Measurements from ENCODE around the gene FLRT1.

GRCh38 chr11:64056861-64057260, 21.1 kb downstream of the FLRT1 start:
- TF ChIP-seq, protein P1, sequence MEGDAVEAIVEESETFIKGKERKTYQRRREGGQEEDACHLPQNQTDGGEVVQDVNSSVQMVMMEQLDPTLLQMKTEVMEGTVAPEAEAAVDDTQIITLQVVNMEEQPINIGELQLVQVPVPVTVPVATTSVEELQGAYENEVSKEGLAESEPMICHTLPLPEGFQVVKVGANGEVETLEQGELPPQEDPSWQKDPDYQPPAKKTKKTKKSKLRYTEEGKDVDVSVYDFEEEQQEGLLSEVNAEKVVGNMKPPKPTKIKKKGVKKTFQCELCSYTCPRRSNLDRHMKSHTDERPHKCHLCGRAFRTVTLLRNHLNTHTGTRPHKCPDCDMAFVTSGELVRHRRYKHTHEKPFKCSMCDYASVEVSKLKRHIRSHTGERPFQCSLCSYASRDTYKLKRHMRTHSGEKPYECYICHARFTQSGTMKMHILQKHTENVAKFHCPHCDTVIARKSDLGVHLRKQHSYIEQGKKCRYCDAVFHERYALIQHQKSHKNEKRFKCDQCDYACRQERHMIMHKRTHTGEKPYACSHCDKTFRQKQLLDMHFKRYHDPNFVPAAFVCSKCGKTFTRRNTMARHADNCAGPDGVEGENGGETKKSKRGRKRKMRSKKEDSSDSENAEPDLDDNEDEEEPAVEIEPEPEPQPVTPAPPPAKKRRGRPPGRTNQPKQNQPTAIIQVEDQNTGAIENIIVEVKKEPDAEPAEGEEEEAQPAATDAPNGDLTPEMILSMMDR (CRISPR knock-in tag; IDR thresholded peaks at IDR 0.05) = no peak
- TF ChIP-seq ZFP37 (CRISPR knock-in tag; IDR thresholded peaks at IDR 0.05; ENCODE audit: borderline replicate concordance) (no peak), ZNF678 (CRISPR knock-in tag; IDR thresholded peaks at IDR 0.05) (no peak), POLR2AphosphoS5 (IDR thresholded peaks at IDR 0.05; ENCODE audit: low read depth, low read length) (no peak), KLF12 (CRISPR knock-in tag; IDR thresholded peaks at IDR 0.05; ENCODE audit: borderline replicate concordance) (no peak), HDAC2 (CRISPR knock-in tag; IDR thresholded peaks at IDR 0.05) (no peak), ARNT (IDR thresholded peaks at IDR 0.05) (no peak), JUN (CRISPR knock-in tag; IDR thresholded peaks at IDR 0.05) (no peak), FOXP1 (IDR thresholded peaks at IDR 0.05) (no peak), FOXP1 (CRISPR knock-in tag; IDR thresholded peaks at IDR 0.05) (no peak), HNF1B (CRISPR knock-in tag; IDR thresholded peaks at IDR 0.05) (no peak), EZH2 (conservative IDR thresholded peaks at IDR 0.05; ENCODE audit: low read depth, low read length) (no peak), DZIP1 (CRISPR knock-in tag; IDR thresholded peaks at IDR 0.05) (no peak)
- TF ChIP-seq, protein P2, sequence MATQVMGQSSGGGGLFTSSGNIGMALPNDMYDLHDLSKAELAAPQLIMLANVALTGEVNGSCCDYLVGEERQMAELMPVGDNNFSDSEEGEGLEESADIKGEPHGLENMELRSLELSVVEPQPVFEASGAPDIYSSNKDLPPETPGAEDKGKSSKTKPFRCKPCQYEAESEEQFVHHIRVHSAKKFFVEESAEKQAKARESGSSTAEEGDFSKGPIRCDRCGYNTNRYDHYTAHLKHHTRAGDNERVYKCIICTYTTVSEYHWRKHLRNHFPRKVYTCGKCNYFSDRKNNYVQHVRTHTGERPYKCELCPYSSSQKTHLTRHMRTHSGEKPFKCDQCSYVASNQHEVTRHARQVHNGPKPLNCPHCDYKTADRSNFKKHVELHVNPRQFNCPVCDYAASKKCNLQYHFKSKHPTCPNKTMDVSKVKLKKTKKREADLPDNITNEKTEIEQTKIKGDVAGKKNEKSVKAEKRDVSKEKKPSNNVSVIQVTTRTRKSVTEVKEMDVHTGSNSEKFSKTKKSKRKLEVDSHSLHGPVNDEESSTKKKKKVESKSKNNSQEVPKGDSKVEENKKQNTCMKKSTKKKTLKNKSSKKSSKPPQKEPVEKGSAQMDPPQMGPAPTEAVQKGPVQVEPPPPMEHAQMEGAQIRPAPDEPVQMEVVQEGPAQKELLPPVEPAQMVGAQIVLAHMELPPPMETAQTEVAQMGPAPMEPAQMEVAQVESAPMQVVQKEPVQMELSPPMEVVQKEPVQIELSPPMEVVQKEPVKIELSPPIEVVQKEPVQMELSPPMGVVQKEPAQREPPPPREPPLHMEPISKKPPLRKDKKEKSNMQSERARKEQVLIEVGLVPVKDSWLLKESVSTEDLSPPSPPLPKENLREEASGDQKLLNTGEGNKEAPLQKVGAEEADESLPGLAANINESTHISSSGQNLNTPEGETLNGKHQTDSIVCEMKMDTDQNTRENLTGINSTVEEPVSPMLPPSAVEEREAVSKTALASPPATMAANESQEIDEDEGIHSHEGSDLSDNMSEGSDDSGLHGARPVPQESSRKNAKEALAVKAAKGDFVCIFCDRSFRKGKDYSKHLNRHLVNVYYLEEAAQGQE (IDR thresholded peaks at IDR 0.05; ENCODE audit: borderline replicate concordance in 1 of 2, low read depth in 1 of 2, low read length in 2 of 2) = no peak
- TF ChIP-seq, protein P3, sequence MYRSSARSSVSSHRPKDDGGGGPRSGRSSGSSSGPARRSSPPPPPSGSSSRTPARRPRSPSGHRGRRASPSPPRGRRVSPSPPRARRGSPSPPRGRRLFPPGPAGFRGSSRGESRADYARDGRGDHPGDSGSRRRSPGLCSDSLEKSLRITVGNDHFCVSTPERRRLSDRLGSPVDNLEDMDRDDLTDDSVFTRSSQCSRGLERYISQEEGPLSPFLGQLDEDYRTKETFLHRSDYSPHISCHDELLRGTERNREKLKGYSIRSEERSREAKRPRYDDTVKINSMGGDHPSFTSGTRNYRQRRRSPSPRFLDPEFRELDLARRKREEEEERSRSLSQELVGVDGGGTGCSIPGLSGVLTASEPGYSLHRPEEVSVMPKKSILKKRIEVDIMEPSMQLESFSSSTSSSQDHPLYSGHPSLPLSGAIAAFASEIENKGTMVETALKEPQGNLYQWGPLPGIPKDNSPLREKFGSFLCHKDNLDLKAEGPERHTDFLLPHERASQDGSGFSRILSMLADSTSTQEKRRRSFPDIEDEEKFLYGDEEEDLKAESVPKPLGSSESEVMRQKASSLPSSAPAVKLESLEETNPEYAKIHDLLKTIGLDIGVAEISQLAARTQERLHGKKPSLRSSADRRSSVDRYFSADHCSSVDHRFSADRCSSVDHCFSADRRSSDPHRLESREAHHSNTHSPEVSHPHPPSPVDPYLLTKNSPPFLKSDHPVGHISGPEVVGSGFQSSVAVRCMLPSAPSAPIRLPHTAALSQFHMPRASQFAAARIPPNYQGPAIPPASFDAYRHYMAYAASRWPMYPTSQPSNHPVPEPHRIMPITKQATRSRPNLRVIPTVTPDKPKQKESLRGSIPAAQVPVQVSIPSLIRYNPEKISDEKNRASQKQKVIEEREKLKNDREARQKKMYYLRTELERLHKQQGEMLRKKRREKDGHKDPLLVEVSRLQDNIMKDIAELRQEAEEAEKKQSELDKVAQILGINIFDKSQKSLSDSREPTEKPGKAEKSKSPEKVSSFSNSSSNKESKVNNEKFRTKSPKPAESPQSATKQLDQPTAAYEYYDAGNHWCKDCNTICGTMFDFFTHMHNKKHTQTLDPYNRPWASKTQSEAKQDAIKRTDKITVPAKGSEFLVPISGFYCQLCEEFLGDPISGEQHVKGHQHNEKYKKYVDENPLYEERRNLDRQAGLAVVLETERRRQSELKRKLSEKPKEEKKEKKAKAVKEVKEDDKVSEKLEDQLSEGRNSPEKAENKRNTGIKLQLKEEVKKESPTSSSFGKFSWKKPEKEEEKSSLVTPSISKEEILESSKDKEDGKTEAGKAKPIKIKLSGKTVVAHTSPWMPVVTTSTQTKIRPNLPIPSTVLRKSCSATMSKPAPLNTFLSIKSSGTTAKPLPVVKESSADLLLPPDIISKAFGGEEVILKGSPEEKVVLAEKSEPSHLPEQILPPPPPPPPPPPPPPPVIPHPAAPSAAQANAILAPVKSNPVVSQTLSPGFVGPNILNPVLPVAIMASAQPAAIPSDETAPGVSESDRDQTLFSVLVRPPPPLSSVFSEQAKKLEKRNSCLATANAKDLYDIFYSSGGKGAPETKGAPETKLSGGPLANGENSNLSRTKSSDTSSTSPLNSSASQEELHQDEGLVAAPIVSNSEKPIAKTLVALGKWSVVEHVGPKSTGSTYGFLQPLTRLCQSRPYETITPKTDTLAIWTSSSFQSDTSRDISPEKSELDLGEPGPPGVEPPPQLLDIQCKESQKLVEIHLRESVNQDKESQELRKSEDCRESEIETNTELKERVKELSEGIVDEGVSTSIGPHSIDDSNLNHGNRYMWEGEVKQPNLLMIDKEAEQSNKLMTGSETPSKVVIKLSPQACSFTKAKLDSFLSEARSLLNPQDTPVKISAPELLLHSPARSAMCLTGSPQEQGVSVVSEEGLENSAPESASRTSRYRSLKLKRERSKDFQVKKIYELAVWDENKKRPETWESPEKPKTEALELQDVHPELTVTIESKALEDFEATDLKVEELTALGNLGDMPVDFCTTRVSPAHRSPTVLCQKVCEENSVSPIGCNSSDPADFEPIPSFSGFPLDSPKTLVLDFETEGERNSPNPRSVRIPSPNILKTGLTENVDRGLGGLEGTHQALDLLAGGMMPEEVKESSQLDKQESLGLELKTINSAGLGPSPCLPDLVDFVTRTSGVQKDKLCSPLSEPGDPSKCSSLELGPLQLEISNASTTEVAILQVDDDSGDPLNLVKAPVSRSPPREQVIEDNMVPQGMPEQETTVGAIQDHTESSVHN (CRISPR knock-in tag; IDR thresholded peaks at IDR 0.05) = no peak
